SKM-1 treated with dmso at 0.1 percent for 144 hours (cell line): ENCODE data around the gene UGT1A10.
"Not testable (repeated sequence)": the region's sequence is repeated elsewhere in the genome, so short reads cannot be mapped to it uniquely, and the experiment has no call there.

ENCODE experiments used
- DNase-seq: peaks from one replicate; lab custom pipeline; 2025; ENCODE audit not compliant: unreplicated experiment; lab: John Stamatoyannopoulos, UW

Gene UGT1A10

DNA sequence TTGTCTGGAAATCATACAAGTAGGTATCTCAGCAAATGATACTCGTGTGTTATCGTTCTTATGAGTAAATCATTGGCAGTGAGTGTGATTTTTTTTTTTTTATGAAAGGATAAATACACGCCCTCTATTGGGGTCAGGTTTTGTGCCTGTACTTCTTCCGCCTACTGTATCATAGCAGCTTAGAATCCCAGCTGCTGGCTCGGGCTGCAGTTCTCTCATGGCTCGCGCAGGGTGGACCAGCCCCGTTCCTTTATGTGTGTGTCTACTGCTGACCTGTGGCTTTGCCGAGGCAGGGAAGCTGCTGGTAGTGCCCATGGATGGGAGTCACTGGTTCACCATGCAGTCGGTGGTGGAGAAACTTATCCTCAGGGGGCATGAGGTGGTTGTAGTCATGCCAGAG lies at the start of gene UGT1A10:
TSS of gene UGT1A10 (plus strand) at position 143 of the 400 bp plus-strand sequence. CDS start at position 218, 75 bp downstream.
- not testable (repeated sequence) for DNase-seq

DNA sequence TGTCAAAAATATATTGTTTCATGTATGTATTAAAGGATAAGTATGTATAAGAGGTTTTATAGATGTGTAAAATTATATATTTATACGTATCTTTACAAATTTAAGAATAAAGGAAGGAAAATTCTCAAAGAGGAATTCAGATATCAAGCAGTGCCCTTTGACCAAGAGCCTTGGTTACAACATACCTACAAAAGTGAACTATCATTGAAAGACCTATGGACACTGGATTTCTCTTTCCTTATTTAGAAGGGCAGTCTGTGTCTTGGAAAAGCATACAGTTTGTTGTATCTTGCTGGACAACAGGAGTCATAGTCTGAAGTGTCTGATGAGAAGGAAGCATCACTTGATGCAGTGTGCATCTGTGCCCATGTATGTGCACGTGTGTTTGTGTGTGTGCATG lies 47.8 kb upstream of the UGT1A10 start:
- DNase-seq = no peak

DNA sequence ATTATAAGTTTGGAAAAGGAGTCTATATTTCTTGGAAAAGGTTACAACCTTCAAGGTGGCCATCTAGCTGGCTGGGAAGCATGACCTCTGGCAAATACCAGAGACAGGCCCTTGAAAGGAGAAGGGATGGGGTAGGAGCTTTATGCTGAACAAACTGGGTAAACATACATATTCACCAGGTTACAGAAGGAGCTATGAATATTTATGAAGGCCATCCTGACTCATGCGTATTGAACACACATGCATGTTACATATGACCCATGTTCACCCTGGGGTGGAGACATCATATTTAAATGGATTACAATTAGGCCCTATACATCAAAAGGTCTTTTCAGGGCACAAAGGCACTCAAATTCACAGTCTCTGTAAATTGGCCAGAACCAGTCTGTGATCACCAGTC lies 43.5 kb upstream of the UGT1A10 start:
- not testable (repeated sequence) for DNase-seq

DNA sequence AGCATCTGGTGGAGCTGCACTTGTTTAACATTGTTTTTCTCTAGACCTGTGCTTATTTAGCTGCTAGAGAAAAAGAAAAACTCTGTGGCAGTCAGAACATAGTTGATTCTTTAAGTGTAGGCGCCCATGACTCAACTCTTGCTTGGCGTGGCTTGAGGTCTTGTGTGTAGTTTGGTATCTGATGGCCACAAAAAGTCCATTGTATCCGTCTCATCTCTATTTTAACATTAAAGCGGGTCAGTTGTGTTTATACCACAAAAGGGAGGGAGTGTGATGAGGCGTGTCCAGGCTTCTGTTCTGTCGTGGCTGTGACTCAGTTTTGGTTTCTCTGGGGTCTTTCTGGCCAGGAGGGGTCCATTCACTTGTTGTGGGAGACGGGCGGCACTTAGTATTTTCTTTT lies 43.0 kb upstream of the UGT1A10 start:
- DNase-seq = no peak

DNA sequence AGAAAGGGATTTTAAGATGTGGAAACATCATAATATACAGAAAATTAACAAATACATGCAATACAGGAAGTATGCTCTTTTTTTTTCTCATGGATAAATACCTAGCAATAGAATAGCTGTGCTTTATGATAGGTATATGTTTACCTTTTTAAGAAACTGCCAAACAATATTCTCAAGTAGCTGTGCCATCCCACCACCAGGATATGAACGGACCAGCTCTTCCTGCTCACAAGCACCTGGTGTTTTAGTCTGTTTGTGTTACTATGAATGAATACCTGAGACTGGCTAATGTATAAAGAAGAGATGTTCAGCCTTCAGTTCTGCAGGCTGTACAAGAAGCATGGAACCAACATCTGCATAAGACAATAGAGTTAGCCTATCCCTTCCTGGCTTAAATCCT lies 38.7 kb upstream of the UGT1A10 start:
- no peak for DNase-seq

DNA sequence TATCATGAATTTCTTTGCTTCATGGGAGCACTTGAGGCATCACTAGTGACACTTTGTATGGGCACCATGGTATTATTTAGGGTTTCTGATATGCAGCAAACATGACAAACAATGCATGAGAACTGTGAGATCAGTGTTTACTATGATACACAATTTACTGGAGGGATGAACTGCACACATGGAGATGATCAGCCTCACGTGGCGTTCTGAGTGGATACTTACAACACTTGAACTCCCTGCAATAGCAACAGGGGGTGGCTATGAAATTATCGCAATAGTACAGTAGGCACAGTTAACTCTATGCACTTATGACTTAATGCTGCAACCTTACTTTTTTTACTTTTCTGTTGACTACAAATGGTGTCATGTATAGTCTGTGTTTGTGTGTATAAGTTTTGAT lies 37.3 kb upstream of the UGT1A10 start:
- DNase-seq = no peak

DNA sequence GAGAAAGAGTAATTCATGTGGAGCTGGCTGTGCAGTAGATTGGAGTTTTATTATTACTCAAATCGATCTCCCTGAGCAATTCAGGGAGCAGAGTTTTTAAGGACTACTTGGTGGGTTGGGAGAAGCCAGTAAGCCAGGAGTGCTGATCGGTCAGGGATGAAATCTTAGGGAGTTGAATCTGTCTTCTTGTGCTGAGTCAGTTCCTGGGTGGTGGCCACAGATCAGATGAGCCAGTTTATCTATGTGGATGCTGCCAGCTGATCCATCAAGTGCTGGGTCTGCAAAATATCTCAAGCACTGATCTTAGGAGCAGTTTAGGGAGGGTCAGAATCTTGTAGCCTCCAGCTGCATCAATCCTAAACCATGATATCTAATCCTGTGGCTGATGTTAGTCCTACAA lies 35.9 kb upstream of the UGT1A10 start:
- no peak for DNase-seq

DNA sequence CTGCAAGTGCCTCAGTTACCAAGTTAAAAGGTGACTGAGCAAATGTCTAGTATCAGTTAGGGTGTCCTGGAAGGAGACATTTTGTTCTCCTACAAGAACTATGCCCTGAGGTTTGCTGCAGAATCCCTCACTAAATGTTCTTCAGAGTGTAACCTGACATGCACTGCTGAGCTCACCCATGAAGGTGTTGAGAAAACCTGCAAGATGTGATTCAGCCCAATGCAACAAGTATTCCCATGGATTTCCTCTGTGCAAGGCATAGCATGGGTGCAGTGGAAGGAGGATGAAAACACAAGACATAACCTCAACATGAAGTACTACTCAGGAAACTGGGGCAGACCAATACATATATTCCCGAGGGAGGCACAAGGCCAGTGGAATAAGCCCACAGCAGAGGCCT lies 34.2 kb upstream of the UGT1A10 start:
- DNase-seq = no peak

DNA sequence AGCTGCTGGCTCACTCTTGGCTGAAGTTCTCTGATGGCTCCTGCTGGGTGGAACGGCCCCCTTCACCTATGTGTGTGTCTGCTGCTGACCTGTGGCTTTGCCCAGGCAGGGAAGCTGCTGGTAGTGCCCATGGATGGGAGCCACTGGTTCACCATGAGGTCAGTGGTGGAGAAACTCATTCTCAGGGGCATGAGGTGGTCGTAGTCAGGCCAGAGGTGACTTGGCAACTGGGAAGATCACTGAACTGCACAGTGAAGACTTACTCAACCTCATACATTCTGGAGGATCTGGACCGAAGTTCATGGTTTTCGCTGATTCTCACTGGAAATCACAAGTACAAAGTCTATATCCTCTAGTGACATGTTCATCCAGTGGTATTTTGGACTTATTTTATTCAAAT lies 32.7 kb upstream of the UGT1A10 start:
- no peak for DNase-seq

DNA sequence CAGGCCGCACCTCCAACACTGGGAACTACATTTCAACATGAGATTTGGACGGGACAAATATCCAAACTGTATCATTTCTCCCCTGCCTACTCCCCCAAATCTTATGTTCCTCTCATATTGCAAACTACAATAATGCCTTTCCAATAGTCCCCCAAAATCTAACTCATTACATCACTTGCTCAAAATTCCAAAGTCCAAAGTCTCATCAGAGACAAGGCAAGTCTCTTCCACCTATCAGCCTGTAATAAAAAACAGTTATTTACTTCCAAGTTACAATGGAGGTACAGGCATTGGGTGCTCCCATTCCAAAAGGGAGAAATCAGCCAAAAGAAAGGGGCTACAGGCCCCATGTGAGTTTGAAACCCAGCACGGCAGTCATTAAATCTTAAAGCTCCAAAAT lies 31.4 kb upstream of the UGT1A10 start:
- DNase-seq = no peak

DNA sequence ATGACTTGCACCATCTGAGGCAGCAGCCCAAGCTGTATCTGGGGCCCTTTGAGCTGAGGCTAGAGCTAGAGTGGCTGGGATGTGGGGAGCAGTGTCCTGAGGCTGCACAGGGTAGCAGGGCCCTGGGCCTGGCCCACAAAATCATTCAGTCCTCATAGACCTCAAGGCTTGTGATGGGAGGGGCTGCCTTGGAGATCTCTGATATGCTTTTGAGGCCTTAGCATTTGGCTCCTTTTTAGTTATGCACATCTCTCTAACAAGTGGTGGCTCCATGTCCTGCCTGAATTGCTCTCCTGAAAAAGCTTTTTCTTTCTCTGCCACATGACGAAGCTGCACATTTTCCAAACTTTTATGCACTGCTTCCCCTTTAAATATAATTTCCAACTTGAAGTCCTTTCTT lies 30.6 kb upstream of the UGT1A10 start:
- no peak for DNase-seq

DNA sequence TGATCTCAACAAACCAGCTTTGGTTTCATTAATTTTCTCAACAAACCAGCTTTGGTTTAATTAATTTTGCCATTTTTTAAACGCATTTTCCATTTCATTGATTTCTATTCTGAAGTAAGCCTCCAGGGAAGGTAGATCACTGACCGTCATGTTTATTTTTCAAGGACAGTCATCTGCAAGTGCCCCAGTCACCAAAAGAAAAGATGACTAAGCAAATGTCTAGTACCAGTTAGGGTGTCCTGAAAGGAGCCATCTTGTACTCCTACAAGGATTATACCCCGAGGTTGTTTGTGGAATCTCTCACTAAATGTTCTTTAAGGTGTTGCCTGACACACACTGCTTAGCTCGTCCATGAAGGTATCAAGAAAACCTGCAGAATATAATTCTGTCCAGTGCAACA lies 25.0 kb upstream of the UGT1A10 start:
- DNase-seq = no peak

DNA sequence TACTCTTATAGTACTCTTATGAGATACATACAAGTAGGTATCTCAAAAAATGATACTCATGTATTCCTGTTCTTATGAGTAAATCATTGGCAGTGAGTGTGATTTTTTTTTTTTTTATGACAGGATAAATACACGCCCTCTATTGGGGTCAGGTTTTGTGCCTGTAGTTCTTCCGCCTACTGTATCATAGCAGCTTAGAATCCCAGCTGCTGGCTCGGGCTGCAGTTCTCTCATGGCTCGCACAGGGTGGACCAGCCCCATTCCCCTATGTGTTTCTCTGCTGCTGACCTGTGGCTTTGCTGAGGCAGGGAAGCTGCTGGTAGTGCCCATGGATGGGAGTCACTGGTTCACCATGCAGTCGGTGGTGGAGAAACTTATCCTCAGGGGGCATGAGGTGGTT lies 18.8 kb upstream of the UGT1A10 start, which contains the start of gene UGT1A8:
TSS of gene UGT1A8 (plus strand) at position 158 of the 400 bp plus-strand sequence. CDS start at position 233, 75 bp downstream.
- DNase-seq = not testable (repeated sequence)

DNA sequence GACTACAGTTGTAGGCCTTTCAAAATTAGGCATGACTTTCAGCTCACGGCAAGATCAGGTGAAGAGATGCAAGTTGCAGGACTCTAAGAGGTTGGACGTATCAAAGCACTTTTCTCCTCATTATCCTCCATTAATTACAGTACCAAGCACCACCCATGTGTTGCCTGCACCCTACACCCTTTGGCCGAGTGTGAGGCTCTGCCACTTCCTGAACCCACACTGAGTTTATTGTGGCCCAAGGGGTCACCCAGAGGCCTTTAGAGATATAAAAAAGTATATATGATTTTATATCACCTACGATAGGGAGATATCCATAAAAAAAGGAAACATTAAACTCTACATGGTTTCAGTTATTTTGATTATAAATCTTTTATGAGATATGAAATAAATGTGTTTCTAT lies 16.0 kb upstream of the UGT1A10 start:
- no peak for DNase-seq

DNA sequence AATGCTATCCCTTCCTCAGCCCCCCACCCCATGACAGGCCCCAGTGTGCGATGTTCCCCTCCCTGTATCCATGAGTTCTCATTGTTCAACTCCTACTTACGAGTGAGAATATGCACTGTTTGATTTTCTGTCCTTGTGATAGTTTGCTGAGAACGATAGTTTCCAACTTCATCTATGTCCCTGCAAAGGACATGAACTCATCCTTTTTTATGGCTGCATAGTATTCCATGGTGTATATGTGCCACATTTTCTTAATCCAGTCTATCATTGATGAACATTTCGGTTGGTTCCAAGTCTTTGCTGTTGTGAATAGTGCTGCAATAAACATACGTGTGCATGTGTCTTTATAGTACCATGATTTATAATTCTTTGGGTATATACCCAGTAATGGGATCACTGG lies 14.4 kb upstream of the UGT1A10 start:
- not testable (repeated sequence) for DNase-seq

DNA sequence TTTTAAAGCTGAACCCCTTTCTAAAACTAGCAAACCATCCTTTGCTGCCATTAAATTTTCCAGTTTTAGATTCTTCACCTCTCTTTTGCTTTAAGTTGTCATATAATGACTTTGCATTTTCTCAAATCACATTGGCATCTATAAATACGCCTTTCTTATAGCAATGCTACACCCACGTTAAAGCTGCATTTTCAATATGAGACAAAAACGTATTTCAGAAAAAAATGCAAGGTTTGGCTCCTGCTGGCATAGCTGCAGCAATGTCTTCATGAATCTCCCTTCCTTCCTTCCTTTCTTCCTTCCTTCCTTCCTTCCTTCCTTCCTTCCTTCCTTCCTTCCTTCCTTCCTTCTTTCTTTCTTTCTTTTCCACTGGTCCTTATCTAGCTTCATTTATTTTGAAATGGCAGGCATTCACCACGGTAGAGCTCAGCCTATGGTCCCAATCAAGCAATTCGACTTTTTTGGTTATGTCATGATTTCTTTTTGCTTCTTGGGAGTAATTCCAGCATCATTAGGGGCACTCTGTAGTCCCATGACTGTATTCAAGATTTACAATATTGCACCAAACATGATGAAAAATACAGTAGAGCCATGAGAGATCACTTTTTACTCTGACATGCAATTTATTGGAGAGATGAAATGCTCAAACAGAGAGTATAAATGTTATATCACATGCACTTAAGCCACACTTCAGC lies 8.8 kb upstream of the UGT1A10 start:
- no peak for DNase-seq

DNA sequence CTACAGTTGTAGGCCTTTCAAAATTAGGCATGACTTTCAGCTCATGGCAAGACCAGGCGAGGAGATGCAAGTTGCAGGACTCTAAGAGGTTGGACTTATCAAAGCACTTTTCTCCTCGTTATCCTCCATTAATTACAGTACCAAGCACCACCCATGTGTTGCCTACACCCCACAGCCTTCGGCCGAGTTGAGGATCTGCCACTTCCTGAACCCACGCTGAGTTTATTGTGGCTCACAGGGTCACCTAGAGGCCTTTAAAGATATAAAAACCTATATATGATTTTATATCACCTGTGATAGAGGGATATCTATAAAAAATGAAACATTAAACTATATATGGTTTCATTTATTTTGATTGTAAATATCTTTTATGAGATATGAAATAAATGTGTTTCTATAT lies 2.6 kb downstream of the UGT1A10 start:
- no peak for DNase-seq

DNA sequence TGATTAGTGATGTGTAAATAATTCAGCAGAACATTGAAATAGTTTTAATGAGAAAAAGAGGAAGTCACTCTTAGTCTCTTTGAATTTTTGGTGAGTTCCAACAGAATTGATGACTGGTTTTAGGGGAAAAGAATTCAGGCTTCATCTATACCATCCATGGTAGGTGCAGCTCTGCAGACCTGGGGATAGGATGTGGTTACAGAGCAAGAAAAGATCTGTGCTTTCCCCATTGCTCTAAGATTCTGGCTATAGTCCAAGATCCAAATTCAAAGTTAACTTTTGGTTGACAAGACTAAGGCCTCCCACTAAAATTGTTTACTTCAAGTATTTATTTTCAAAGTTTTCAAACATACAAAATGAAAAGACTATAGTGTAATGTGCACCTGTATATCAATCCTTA lies 3.6 kb downstream of the UGT1A10 start:
- DNase-seq = no peak

DNA sequence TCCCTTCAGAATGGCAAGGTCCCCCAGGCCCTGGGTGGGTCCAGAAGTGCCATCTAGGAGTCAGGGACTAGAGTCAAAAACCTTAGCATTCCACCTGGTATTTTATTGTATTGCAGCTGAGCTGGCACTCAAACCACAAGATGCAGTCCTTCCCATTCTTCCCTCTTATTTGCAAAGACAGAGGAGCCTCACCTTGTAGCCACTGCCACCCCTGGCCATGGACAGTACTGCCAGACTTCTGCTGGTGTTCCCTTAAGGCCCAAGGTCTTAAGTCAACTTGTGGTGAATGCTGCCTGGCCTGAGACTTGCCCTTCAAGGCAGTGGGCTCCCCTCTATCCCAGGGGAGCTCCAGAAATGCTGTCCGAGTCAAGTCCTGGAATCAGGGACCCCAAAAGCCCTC lies 6.9 kb downstream of the UGT1A10 start:
- DNase-seq = no peak

DNA sequence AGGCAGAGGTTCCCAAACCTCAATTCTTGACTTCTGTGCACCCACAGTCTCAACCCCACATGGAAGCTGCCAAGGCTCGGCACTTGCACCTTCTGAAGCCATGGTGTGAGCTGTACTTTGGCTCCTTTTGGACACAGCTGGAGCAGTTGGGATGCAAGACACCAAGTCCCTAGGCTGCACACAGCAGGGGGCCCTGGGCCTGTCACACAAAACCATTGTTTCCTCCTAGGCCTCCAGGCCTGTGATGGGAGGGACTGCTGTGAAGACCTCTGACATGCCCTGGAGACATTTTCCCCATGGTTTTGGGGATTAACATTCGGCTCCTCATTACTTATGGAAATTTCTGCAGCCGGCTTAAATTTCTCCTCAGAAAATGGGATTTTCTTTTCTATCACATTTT lies 9.8 kb downstream of the UGT1A10 start:
- DNase-seq = not testable (repeated sequence)

DNA sequence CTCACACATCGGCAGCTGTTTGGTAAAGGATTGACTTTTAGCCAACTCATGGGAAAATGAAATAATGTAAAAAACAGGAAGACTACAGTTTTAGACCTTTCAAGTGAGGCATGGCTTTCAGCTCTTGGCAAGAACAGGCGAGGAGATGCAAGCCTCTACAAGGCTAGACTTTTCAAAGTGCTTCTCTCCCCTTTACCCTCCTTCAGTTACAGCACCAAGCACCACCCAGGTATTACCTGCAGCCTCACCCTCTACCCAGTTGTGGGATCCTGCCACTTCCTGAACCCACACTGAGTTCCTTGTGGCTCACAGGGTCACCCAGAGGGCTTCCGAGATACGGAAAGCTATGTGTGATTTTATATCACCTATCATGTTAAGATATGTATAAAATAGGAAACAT lies 14.7 kb downstream of the UGT1A10 start:
- no peak for DNase-seq

DNA sequence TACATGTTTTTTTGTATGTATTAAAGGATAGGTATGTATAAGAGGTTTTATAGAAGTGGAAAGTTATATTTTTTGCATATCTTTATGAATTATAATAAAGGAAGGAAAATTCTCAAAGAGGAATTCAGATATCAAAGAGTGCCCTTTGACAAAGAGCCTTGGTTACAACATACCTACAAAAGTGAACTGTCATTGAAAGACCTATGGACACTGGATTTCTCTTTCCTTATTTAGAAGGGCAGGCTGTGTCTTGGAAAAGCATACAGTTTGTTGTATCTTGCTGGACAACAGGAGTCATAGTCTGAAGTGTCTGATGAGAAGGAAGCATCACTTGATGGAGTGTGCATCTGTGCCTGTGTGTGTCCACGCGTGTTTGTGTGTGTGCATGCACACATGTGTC lies 15.2 kb downstream of the UGT1A10 start:
- no peak for DNase-seq

DNA sequence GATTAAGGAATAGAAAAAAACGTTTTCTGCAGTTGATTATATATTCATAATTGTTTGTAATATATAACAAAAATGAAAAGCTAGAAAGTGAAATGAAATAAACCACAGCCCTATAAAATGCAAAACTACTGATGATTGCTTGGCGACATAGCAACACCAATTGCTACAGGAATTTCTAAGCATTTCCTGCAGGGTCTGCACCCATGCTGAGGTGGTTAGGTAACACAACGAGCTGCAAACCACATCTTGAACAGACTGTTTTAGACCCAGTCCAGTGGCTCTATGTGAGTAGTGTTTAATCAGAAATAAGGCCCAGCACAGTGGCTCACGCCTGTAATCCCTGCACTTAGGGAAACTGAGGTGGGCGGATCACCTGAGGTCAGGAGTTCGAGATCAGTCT lies 18.3 kb downstream of the UGT1A10 start:
- DNase-seq = no peak
